Esophagus mucosa (tissue), 1 donor: ENCODE measurements around the gene MMADHC. TPM values are rescaled to one million over a fixed set of nuclear protein-coding genes. Genes with fewer than 3 reads are reported as not detected.

Experiments used
- ATAC-seq: fragments of 200-7000 bp; cut with Tn5 transposase; one replicate; pipeline ENCODE4 v1.9.1; 2020
- total RNA-seq: library from RNA; stranded (reverse); gene quantifications from one replicate; pipeline ENCODE4 v1.2.4, GENCODE V29; 2023
- donor health status: DM: yes; HTN: yes; CAD: no.

MMADHC gene
- total RNA-seq, 1 donor from 2014 or later = 86.5 TPM

- ATAC-seq = no peak
Observed at GRCh38 chr2:149552226-149552625, 35.3 kb downstream of the MMADHC start.

- ATAC-seq = no peak
Observed at GRCh38 chr2:149544692-149545091, 42.9 kb downstream of the MMADHC start.

- no peak for ATAC-seq
Observed at GRCh38 chr2:149543845-149544244, 43.7 kb downstream of the MMADHC start.

- no peak for ATAC-seq
Observed at GRCh38 chr2:149540138-149540537, 47.4 kb downstream of the MMADHC start.

GRCh38 chr2:149538138-149538833 lies 49.3 kb downstream of the MMADHC start:
- peak; percentile 86 for ATAC-seq

GRCh38 chr2:149537092-149537726 lies 50.4 kb downstream of the MMADHC start:
- ATAC-seq = no peak

- no peak for ATAC-seq
Observed at GRCh38 chr2:149536649-149537048, 50.9 kb downstream of the MMADHC start.

GRCh38 chr2:149534674-149535073 lies 52.9 kb downstream of the MMADHC start:
- no peak for ATAC-seq

GRCh38 chr2:149528983-149529382 lies 58.6 kb downstream of the MMADHC start:
- no peak for ATAC-seq

- ATAC-seq = no peak
Observed at GRCh38 chr2:149527998-149528755, 59.4 kb downstream of the MMADHC start.

GRCh38 chr2:149526689-149527088 lies 60.9 kb downstream of the MMADHC start:
- ATAC-seq = no peak

GRCh38 chr2:149525323-149525722 lies 62.3 kb downstream of the MMADHC start:
- no peak for ATAC-seq
